OCI-LY1 (cell line): ENCODE data around the gene ITPK1.

ENCODE experiments used
- H2AFZ ChIP-seq: fragments of 200-600 bp; sonication (generic), shearing (Covaris generic); 2 replicates; pipeline ENCODE4 v1.6.0; 2014; ENCODE audit warnings: antibody characterized with exemption, mild to moderate bottlenecking, low read length
- H3F3A ChIP-seq: fragments of 200-600 bp; sonication (generic), shearing (Covaris generic); 2 replicates; pipeline ENCODE4 v1.6.0; 2014; ENCODE audit warnings: mild to moderate bottlenecking, antibody characterized with exemption, low read length, moderate library complexity; ENCODE audit not compliant: insufficient read depth
- H3K27ac ChIP-seq: fragments of 200-600 bp; sonication (generic); 2 replicates; pipeline ENCODE4 v1.5.1; 2014; ENCODE audit warnings: low read length, mixed run types, mild to moderate bottlenecking, low read depth; ENCODE audit not compliant: poor library complexity, severe bottlenecking
- H3K27me3 ChIP-seq: fragments of 200-600 bp; sonication (generic); 2 replicates; pipeline ENCODE4 v1.6.0; 2014; ENCODE audit warnings: antibody characterized with exemption, mild to moderate bottlenecking, low read length, moderate library complexity; ENCODE audit not compliant: insufficient read depth
- H3K36me3 ChIP-seq: fragments of 200-600 bp; sonication (generic); 2 replicates; pipeline ENCODE4 v1.6.1; 2014; ENCODE audit warnings: mild to moderate bottlenecking, antibody characterized with exemption, low read length, moderate library complexity, mixed read lengths; ENCODE audit not compliant: insufficient read depth
- H3K4me1 ChIP-seq: fragments of 200-600 bp; sonication (generic); 2 replicates; pipeline ENCODE4 v1.5.1; 2014; ENCODE audit warnings: mild to moderate bottlenecking, low read length, moderate library complexity; ENCODE audit not compliant: insufficient read depth, severe bottlenecking
- H3K4me2 ChIP-seq: fragments of 200-600 bp; sonication (generic), shearing (Covaris generic); 2 replicates; pipeline ENCODE4 v1.6.1; 2014; ENCODE audit warnings: low read length
- H3K4me3 ChIP-seq: fragments of 200-600 bp; sonication (generic); 2 replicates; pipeline ENCODE4 v1.5.1; 2014; ENCODE audit warnings: low read length, low read depth, mild to moderate bottlenecking, mixed read lengths; ENCODE audit not compliant: poor library complexity, severe bottlenecking
- H3K79me2 ChIP-seq: fragments of 200-600 bp; shearing (Covaris generic); 2 replicates; pipeline ENCODE4 v1.6.1; 2016; ENCODE audit warnings: mixed run types, low read length, mixed read lengths; ENCODE audit not compliant: insufficient read depth
- H3K9ac ChIP-seq: fragments of 200-600 bp; sonication (generic), shearing (Covaris generic); 2 replicates; pipeline ENCODE4 v1.6.1; 2014; ENCODE audit warnings: mild to moderate bottlenecking, low read length, mixed read lengths
- H3K9me2 ChIP-seq: fragments of 200-600 bp; sonication (generic), shearing (Covaris generic); 2 replicates; pipeline ENCODE4 v1.6.1; 2014; ENCODE audit warnings: low read depth, mild to moderate bottlenecking, low read length, mixed read lengths
- H3K9me3 ChIP-seq: fragments of 200-600 bp; shearing (Covaris generic); 2 replicates; pipeline ENCODE4 v1.6.1; 2014; ENCODE audit warnings: low read length, mixed read lengths
- H4K20me1 ChIP-seq: fragments of 200-600 bp; sonication (generic), shearing (Covaris generic); 2 replicates; pipeline ENCODE4 v1.6.0; 2016; ENCODE audit warnings: mild to moderate bottlenecking, low read length; ENCODE audit not compliant: insufficient read depth
- EZH2 ChIP-seq: fragments of 200-600 bp; sonication (generic), shearing (Covaris generic); IDR thresholded peaks from 2 replicates; pipeline ENCODE4 v1.8.0; 2017; ENCODE audit warnings: borderline replicate concordance, mixed run types, mild to moderate bottlenecking, antibody characterized with exemption, low read length, moderate library complexity, mixed read lengths
- TF ChIP-seq, protein P1 (sequence below): fragments of 200-600 bp; sonication (generic), shearing (Covaris generic); IDR thresholded peaks from 2 replicates; pipeline ENCODE4 v1.5.1; 2017; ENCODE audit warnings: mild to moderate bottlenecking, antibody characterized with exemption, low read length, moderate library complexity, mixed read lengths

The ITPK1 gene

GRCh38 chr14:93079865-93080403 is 35.8 kb downstream of the ITPK1 start:
- no peaks in the 10 kb centered on the region for H3K9me3 ChIP-seq
- no peaks in the 10 kb centered on the region for H3K4me1 ChIP-seq
- H3K4me3 ChIP-seq, result no peak overlapping the region
- H3F3A ChIP-seq, result no peaks in the 10 kb centered on the region
- no peaks in the 10 kb centered on the region for H3K27me3 ChIP-seq
- no peaks in the 10 kb centered on the region for H3K36me3 ChIP-seq
- TF ChIP-seq, protein P1, sequence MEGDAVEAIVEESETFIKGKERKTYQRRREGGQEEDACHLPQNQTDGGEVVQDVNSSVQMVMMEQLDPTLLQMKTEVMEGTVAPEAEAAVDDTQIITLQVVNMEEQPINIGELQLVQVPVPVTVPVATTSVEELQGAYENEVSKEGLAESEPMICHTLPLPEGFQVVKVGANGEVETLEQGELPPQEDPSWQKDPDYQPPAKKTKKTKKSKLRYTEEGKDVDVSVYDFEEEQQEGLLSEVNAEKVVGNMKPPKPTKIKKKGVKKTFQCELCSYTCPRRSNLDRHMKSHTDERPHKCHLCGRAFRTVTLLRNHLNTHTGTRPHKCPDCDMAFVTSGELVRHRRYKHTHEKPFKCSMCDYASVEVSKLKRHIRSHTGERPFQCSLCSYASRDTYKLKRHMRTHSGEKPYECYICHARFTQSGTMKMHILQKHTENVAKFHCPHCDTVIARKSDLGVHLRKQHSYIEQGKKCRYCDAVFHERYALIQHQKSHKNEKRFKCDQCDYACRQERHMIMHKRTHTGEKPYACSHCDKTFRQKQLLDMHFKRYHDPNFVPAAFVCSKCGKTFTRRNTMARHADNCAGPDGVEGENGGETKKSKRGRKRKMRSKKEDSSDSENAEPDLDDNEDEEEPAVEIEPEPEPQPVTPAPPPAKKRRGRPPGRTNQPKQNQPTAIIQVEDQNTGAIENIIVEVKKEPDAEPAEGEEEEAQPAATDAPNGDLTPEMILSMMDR, result no peak
- TF ChIP-seq EZH2, result no peak
- H3K4me2 ChIP-seq, result no peak overlapping the region
- no peaks in the 10 kb centered on the region for H3K9me2 ChIP-seq
- no peak overlapping the region for H2AFZ ChIP-seq
- H3K79me2 ChIP-seq, result no peaks in the 10 kb centered on the region
- H4K20me1 ChIP-seq, result no peaks in the 10 kb centered on the region
- no peak overlapping the region for H3K27ac ChIP-seq
- H3K9ac ChIP-seq, result no peak overlapping the region

GRCh38 chr14:93079321-93079720 is 36.4 kb downstream of the ITPK1 start:
- Histone ChIP-seq H3K4me1 (no peaks in the 10 kb centered on the region), H3K9ac (no peak overlapping the region), H3K27me3 (no peaks in the 10 kb centered on the region), H3F3A (no peaks in the 10 kb centered on the region), H3K9me3 (no peaks in the 10 kb centered on the region), H3K4me2 (no peak overlapping the region), H3K79me2 (no peaks in the 10 kb centered on the region), H2AFZ (no peak overlapping the region), H3K9me2 (no peaks in the 10 kb centered on the region), H4K20me1 (no peaks in the 10 kb centered on the region), H3K36me3 (no peaks in the 10 kb centered on the region), H3K4me3 (no peak overlapping the region), H3K27ac (no peak overlapping the region)
- TF ChIP-seq, protein P1, result no peak
- TF ChIP-seq EZH2, result no peak

DNA sequence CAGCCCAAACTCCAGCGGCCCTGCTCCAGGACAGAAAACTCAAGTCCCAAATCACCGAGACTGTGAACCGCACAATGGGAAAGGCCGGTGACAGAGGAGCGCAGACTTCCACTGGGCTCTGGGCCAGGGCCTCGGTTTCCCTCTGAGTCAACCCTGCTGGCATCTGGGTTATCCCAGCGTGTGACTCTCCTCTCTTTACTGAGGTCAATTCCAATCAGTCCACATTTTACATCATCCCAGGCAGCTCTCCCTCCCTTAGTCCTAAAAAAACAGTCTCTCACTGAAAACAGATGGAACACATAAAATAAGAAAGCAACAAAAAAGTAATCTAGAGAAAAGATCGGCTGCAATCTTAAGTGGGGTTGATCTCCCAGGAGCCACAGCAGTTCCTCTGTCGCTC is 36.9 kb downstream of the ITPK1 start:
- Histone ChIP-seq H3K4me1 (no peaks in the 10 kb centered on the region), H3K9me3 (no peaks in the 10 kb centered on the region), H3K27me3 (no peaks in the 10 kb centered on the region), H4K20me1 (no peaks in the 10 kb centered on the region), H3K36me3 (no peaks in the 10 kb centered on the region), H3K9me2 (no peaks in the 10 kb centered on the region), H3K9ac (no peak overlapping the region), H3K4me2 (no peak overlapping the region), H3K27ac (no peak overlapping the region), H3F3A (no peaks in the 10 kb centered on the region), H3K79me2 (no peaks in the 10 kb centered on the region), H3K4me3 (no peak overlapping the region), H2AFZ (no peak overlapping the region)
- TF ChIP-seq, protein P1, result no peak
- TF ChIP-seq EZH2, result no peak
